WTC11 (cell line): ENCODE results near the gene DNAH14. TPM values are rescaled to one million over a fixed set of nuclear protein-coding genes. Genes with fewer than 3 reads are reported as not detected.

ENCODE experiments used
- ATAC-seq: fragments of 200-7000 bp; cut with Tn5 transposase; 2 replicates; pipeline ENCODE4 v1.10.0; 2021; ENCODE audit warnings: mild to moderate bottlenecking, moderate library complexity
- CTCF ChIA-PET: fragments of 300-600 bp; sonication (Branson Sonifier 250); formaldehyde crosslinking; loops from one replicate; lab custom pipeline; 2021; ENCODE audit warnings: antibody characterized with exemption; lab: Charles Lee
- POLR2A ChIA-PET: fragments of 350-600 bp; sonication (Branson Sonifier 250); formaldehyde crosslinking; loops from one replicate; lab custom pipeline; 2021; ENCODE audit warnings: antibody characterized with exemption; lab: Charles Lee
- DNase-seq: peaks from one replicate; pipeline ENCODE4 v3.0.0; 2021; ENCODE audit warnings: low spot score
- H3K27ac Mint-ChIP-seq: 2 replicates; pipeline ENCODE4 v1.8.0; 2021; ENCODE audit warnings: mixed read lengths
- H3K27me3 Mint-ChIP-seq: 2 replicates; pipeline ENCODE4 v1.8.0; 2021; ENCODE audit warnings: low read depth, mild to moderate bottlenecking, moderate library complexity, mixed read lengths
- H3K36me3 Mint-ChIP-seq: 2 replicates; pipeline ENCODE4 v1.8.0; 2021; ENCODE audit warnings: mixed read lengths
- H3K4me1 Mint-ChIP-seq: 2 replicates; pipeline ENCODE4 v1.8.0; 2022; ENCODE audit warnings: mixed read lengths
- H3K4me3 Mint-ChIP-seq: 2 replicates; pipeline ENCODE4 v1.8.0; 2021; ENCODE audit warnings: mild to moderate bottlenecking, moderate library complexity, mixed read lengths
- H3K9me3 Mint-ChIP-seq: 2 replicates; pipeline ENCODE4 v1.8.0; 2021; ENCODE audit warnings: mixed read lengths
- ERG ChIP-seq: fragments of 250-450 bp; sonication (Bioruptor Pico); IDR thresholded peaks from 2 replicates; pipeline ENCODE4 v1.8.0; 2021; ENCODE audit warnings: mild to moderate bottlenecking
- GABPB1 ChIP-seq: sonication (generic); formaldehyde crosslinking; IDR thresholded peaks from 2 replicates; pipeline ENCODE4 v1.8.1; 2023; ENCODE audit warnings: mild to moderate bottlenecking, missing genetic modification reagents
- HMGA2 ChIP-seq: fragments of 250-450 bp; sonication (Bioruptor Pico); IDR thresholded peaks from 2 replicates; pipeline ENCODE4 v1.4.0; 2021; ENCODE audit warnings: mild to moderate bottlenecking, moderate library complexity
- NFYB ChIP-seq: sonication (generic); formaldehyde crosslinking; conservative IDR thresholded peaks from 2 replicates; pipeline ENCODE4 v1.8.0; 2022; ENCODE audit warnings: low read depth, missing genetic modification reagents
- OVOL2 ChIP-seq: fragments of 250-450 bp; sonication (Bioruptor Pico); IDR thresholded peaks from 2 replicates; pipeline ENCODE4 v1.9.0; 2021; ENCODE audit warnings: mild to moderate bottlenecking, borderline replicate concordance
- PRDM15 ChIP-seq: sonication (generic); formaldehyde crosslinking; IDR thresholded peaks from 2 replicates; pipeline ENCODE4 v1.8.0; 2022; ENCODE audit warnings: missing genetic modification reagents
- PRRX2 ChIP-seq: fragments of 250-450 bp; sonication (Bioruptor Pico); IDR thresholded peaks from 2 replicates; pipeline ENCODE4 v1.8.0; 2021; ENCODE audit warnings: mild to moderate bottlenecking
- SP1 ChIP-seq: sonication (generic); formaldehyde crosslinking; conservative IDR thresholded peaks from 2 replicates; pipeline ENCODE4 v1.8.1; 2022; ENCODE audit warnings: missing genetic modification reagents
- TEAD4 ChIP-seq: sonication (generic); formaldehyde crosslinking; IDR thresholded peaks from 2 replicates; pipeline ENCODE4 v1.8.0; 2022; ENCODE audit warnings: mild to moderate bottlenecking, missing genetic modification reagents
- total RNA-seq: library from RNA; stranded (reverse); gene quantifications from 3 replicates; pipeline ENCODE4 v1.2.3, GENCODE V29; 2021
- TF ChIP-seq, protein P1 (sequence below): sonication (generic); formaldehyde crosslinking; IDR thresholded peaks from 2 replicates; pipeline ENCODE4 v1.8.1; 2023; ENCODE audit warnings: mild to moderate bottlenecking, missing genetic modification reagents, moderate library complexity
- TF ChIP-seq, protein P2 (sequence below): fragments of 250-450 bp; sonication (Bioruptor Pico); IDR thresholded peaks from 2 replicates; pipeline ENCODE4 v1.9.0; 2021; ENCODE audit warnings: mild to moderate bottlenecking
- TF ChIP-seq, protein P3 (sequence below): sonication (generic); formaldehyde crosslinking; IDR thresholded peaks from 2 replicates; pipeline ENCODE4 v1.8.1; 2022; ENCODE audit warnings: low read depth, mild to moderate bottlenecking, moderate library complexity, missing genetic modification reagents, borderline replicate concordance
- TF ChIP-seq, protein P4 (sequence below): sonication (generic); formaldehyde crosslinking; IDR thresholded peaks from 2 replicates; pipeline ENCODE4 v1.8.1; 2023; ENCODE audit warnings: mild to moderate bottlenecking, missing genetic modification reagents
- TF ChIP-seq, protein P5 (sequence below): sonication (generic); formaldehyde crosslinking; IDR thresholded peaks from 2 replicates; pipeline ENCODE4 v1.8.1; 2022; ENCODE audit warnings: low read depth, missing genetic modification reagents, borderline replicate concordance

DNAH14 gene
- total RNA-seq, 1 experiment from 2014 or later: 34.1 TPM

DNA sequence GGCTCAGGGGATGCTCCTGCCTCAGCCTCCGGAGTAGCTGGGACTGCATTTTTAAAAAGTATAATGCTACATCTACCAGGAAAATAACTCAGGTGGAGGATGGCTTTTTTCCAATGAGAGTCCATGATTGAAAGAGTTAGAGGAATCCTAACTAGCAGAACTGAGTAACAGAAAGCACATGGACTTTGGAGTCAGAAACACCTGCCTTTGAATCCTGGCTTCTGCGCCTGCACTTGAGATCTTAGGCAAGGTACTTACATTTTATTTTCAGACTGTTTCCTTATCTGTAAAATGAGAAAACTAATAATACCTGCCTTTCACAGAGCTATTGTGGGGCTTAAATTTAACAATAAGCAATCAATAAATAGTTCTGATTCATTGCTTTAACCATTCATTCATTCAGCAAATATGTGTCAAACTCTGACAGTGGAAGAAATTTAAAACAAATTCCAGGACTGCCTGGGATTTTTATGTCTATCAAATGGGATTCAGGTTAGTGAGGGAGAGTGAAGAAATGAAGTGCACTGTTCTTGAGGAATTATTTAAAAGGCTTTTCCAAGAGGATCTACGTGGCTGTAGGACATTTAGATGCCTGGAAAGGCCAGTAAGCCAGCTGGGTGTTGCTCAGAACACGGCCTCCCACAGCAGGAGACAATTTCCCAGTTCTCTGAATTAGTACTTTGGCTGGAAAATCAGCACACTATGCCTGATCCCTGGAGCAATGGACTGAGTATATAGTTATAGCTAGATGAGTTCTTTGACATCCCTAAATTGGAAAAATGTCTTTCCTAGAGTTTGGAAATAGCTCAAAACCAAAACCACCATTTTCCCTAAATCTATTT is 511.1 kb downstream of the DNAH14 start (continued):
- TF ChIP-seq ERG (CRISPR knock-in tag) (no peak), SP1 (CRISPR knock-in tag) (no peak), GABPB1 (CRISPR knock-in tag) (no peak), HMGA2 (CRISPR knock-in tag) (no peak), PRRX2 (CRISPR knock-in tag) (no peak)
- TF ChIP-seq, protein P1, sequence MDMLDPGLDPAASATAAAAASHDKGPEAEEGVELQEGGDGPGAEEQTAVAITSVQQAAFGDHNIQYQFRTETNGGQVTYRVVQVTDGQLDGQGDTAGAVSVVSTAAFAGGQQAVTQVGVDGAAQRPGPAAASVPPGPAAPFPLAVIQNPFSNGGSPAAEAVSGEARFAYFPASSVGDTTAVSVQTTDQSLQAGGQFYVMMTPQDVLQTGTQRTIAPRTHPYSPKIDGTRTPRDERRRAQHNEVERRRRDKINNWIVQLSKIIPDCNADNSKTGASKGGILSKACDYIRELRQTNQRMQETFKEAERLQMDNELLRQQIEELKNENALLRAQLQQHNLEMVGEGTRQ (CRISPR knock-in tag): no peak
- TF ChIP-seq, protein P2, sequence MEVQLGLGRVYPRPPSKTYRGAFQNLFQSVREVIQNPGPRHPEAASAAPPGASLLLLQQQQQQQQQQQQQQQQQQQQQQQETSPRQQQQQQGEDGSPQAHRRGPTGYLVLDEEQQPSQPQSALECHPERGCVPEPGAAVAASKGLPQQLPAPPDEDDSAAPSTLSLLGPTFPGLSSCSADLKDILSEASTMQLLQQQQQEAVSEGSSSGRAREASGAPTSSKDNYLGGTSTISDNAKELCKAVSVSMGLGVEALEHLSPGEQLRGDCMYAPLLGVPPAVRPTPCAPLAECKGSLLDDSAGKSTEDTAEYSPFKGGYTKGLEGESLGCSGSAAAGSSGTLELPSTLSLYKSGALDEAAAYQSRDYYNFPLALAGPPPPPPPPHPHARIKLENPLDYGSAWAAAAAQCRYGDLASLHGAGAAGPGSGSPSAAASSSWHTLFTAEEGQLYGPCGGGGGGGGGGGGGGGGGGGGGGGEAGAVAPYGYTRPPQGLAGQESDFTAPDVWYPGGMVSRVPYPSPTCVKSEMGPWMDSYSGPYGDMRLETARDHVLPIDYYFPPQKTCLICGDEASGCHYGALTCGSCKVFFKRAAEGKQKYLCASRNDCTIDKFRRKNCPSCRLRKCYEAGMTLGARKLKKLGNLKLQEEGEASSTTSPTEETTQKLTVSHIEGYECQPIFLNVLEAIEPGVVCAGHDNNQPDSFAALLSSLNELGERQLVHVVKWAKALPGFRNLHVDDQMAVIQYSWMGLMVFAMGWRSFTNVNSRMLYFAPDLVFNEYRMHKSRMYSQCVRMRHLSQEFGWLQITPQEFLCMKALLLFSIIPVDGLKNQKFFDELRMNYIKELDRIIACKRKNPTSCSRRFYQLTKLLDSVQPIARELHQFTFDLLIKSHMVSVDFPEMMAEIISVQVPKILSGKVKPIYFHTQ (CRISPR knock-in tag): no peak
- TF ChIP-seq, protein P3, sequence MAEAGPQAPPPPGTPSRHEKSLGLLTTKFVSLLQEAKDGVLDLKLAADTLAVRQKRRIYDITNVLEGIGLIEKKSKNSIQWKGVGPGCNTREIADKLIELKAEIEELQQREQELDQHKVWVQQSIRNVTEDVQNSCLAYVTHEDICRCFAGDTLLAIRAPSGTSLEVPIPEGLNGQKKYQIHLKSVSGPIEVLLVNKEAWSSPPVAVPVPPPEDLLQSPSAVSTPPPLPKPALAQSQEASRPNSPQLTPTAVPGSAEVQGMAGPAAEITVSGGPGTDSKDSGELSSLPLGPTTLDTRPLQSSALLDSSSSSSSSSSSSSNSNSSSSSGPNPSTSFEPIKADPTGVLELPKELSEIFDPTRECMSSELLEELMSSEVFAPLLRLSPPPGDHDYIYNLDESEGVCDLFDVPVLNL (CRISPR knock-in tag): no peak
- TF ChIP-seq, protein P4, sequence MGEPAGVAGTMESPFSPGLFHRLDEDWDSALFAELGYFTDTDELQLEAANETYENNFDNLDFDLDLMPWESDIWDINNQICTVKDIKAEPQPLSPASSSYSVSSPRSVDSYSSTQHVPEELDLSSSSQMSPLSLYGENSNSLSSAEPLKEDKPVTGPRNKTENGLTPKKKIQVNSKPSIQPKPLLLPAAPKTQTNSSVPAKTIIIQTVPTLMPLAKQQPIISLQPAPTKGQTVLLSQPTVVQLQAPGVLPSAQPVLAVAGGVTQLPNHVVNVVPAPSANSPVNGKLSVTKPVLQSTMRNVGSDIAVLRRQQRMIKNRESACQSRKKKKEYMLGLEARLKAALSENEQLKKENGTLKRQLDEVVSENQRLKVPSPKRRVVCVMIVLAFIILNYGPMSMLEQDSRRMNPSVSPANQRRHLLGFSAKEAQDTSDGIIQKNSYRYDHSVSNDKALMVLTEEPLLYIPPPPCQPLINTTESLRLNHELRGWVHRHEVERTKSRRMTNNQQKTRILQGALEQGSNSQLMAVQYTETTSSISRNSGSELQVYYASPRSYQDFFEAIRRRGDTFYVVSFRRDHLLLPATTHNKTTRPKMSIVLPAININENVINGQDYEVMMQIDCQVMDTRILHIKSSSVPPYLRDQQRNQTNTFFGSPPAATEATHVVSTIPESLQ: no peak
- TF ChIP-seq, all 79 proteins: peak for 0

- no peak for DNase-seq
- H3K9me3 Mint-ChIP-seq: no peaks in the 10 kb centered on the region
- CTCF ChIA-PET: interaction anchor here (0.7 to 2.6 kb wide), 8 partner anchors 13 to 368 kb away, joined by 3 to 13 read pairs (median 4); partner anchors contain the start of genes EPHX1 and SRP9
- POLR2A ChIA-PET: no interaction called here
- TF ChIP-seq OVOL2 (CRISPR knock-in tag) (no peak), NFYB (CRISPR knock-in tag) (no peak), GABPB1 (CRISPR knock-in tag) (0 out of 2 replicates have a peak, but pooled peaks have one; percentile 33), PRDM15 (no peak), TEAD4 (no peak), SP1 (CRISPR knock-in tag) (no peak)
- TF ChIP-seq, protein P5, sequence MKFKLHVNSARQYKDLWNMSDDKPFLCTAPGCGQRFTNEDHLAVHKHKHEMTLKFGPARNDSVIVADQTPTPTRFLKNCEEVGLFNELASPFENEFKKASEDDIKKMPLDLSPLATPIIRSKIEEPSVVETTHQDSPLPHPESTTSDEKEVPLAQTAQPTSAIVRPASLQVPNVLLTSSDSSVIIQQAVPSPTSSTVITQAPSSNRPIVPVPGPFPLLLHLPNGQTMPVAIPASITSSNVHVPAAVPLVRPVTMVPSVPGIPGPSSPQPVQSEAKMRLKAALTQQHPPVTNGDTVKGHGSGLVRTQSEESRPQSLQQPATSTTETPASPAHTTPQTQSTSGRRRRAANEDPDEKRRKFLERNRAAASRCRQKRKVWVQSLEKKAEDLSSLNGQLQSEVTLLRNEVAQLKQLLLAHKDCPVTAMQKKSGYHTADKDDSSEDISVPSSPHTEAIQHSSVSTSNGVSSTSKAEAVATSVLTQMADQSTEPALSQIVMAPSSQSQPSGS (CRISPR knock-in tag): no peak
- TF ChIP-seq, all 79 proteins: peak for 1
- Mint-ChIP-seq H3K27ac (no peak overlapping the region), H3K4me3 (no peak overlapping the region), H3K36me3 (no peaks in the 10 kb centered on the region), H3K27me3 (no peaks in the 10 kb centered on the region), H3K4me1 (peaks cover 19% of the 10 kb centered on the region)
- no peak for ATAC-seq
Observed at GRCh38 chr1:225441314-225442122, 512.0 kb downstream of the DNAH14 start.
